ENCODE data around the gene PPFIBP2.

Gene PPFIBP2

DNA sequence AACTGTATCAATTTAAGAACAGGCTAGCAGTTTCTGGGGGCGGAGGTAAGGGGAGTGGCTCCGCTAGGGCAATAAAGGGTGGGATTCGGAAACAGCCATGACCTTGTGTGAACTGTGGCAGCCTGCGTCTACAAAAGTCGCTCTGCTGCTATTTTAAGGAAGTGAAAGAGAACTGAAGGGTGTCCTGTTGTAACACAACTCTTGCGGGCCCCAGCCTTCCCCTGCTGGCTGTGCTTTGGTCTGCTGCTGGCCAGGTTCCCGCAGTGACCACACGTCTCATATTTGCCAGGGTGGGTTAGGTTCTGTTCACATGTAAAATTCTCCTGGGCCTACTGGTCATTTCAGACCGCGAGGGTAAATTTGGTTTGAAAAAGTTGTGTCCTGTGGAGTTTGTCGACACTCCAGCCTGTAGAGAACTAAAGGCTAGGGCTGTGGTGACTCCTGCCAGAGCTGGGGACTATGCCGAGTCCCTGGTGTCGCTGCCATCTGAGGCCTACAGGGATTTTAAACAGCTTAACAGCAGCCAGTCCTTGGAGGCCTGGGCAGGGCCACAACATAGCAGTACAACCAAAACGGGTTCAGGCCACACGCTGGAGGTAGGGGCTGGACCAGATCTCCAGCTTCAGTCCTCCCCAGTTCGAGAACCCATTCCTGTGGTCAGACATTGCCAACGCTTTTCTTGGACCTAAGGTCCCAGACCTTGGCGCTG is 1.1 kb upstream of the PPFIBP2 start:
- POLR2A ChIA-PET = no interaction called here
- no peak overlapping the region for H3K27ac ChIP-seq (ENCODE audit: extremely low read depth, low read depth, low read length)

DNA sequence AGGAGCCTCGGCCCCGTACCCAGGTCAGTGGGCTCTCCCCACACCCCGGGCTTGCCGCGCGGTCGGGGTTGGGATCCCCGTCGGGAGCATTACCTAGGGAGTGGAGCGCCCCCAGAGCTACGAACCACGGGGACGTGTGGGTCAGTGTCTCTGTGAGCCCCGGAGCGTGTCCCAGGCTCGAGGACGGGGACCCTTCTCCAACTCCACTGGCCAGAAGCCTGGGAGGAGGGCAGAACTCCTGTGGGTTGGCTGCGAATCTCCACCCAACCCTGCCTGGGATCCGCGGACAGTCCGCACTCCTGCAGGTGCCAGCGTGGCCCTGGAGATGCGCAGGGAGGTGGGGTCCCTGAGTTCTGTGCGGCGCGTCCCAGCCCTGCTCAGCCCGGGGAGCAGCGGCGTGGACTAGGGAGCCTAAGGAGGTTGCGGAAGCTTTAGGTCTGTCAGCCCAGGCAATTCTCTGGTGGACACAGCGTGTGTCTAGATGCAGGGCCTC is 346 bp downstream of the PPFIBP2 start:
- Histone ChIP-seq H3K27ac (ENCODE audit: extremely low read depth, low read depth, low read length) (no peak overlapping the region), H3K4me3 (ENCODE audit: low read depth, low read length) (peak overlapping the region; percentile 82), H3K4me1 (ENCODE audit: control insufficient read depth, insufficient read depth, low read length) (no peaks in the 10 kb centered on the region), H3K36me3 (ENCODE audit: control insufficient read depth in 2 of 2, insufficient read depth in 1 of 2, low read length in 2 of 2) (no peaks in the 10 kb centered on the region), H3K9me3 (ENCODE audit: control insufficient read depth, insufficient read depth, low read depth, low read length) (no peaks in the 10 kb centered on the region)
- ChIA-PET CTCF (interaction anchor here (0.7 to 3.5 kb wide), 14 partner anchors 11 to 715 kb away, joined by 3 to 23 read pairs (median 4); partner anchors contain the start of gene OR6A2), POLR2A (no interaction called here)
- TF ChIP-seq ZBTB8A (tag by site-specific recombination; IDR thresholded peaks at IDR 0.05) (no peak), ZNF341 (tag by site-specific recombination; IDR thresholded peaks at IDR 0.05; ENCODE audit: low read depth) (peak; percentile 48), ZIC2 (tag by site-specific recombination; IDR thresholded peaks at IDR 0.05) (peak; percentile 58; the same call in 1 of the 2 replicates), ZNF785 (tag by site-specific recombination; IDR thresholded peaks at IDR 0.05) (no peak), ZNF335 (tag by site-specific recombination; conservative IDR thresholded peaks at IDR 0.05) (peak; percentile 12; the same call in 1 of the 2 replicates), ZNF600 (tag by site-specific recombination; IDR thresholded peaks at IDR 0.05) (peak; percentile 39; the same call in 1 of the 2 replicates), ZNF10 (tag by site-specific recombination; IDR thresholded peaks at IDR 0.05) (no peak), ZBTB21 (tag by site-specific recombination; IDR thresholded peaks at IDR 0.05) (no peak), ZBTB20 (tag by site-specific recombination; IDR thresholded peaks at IDR 0.05) (peak; percentile 31; the same call in 1 of the 2 replicates), ZBTB48 (tag by site-specific recombination; IDR thresholded peaks at IDR 0.05) (peak; percentile 49), ZNF777 (tag by site-specific recombination; IDR thresholded peaks at IDR 0.05; ENCODE audit: borderline replicate concordance) (peak; percentile 58; the same call in 1 of the 2 replicates), ZNF473 (tag by site-specific recombination; IDR thresholded peaks at IDR 0.05) (no peak)
- TF ChIP-seq, protein P1, sequence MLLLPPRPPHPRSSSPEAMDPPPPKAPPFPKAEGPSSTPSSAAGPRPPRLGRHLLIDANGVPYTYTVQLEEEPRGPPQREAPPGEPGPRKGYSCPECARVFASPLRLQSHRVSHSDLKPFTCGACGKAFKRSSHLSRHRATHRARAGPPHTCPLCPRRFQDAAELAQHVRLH (tag by site-specific recombination; IDR thresholded peaks at IDR 0.05) = no peak
- TF ChIP-seq, protein P2, sequence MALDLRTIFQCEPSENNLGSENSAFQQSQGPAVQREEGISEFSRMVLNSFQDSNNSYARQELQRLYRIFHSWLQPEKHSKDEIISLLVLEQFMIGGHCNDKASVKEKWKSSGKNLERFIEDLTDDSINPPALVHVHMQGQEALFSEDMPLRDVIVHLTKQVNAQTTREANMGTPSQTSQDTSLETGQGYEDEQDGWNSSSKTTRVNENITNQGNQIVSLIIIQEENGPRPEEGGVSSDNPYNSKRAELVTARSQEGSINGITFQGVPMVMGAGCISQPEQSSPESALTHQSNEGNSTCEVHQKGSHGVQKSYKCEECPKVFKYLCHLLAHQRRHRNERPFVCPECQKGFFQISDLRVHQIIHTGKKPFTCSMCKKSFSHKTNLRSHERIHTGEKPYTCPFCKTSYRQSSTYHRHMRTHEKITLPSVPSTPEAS (tag by site-specific recombination; IDR thresholded peaks at IDR 0.05) = no peak
- TF ChIP-seq, protein P3, sequence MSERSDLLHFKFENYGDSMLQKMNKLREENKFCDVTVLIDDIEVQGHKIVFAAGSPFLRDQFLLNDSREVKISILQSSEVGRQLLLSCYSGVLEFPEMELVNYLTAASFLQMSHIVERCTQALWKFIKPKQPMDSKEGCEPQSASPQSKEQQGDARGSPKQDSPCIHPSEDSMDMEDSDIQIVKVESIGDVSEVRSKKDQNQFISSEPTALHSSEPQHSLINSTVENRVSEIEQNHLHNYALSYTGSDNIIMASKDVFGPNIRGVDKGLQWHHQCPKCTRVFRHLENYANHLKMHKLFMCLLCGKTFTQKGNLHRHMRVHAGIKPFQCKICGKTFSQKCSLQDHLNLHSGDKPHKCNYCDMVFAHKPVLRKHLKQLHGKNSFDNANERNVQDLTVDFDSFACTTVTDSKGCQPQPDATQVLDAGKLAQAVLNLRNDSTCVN (tag by site-specific recombination; optimal IDR thresholded peaks at IDR 0.05) = peak; percentile 36
- TF ChIP-seq, protein P4, sequence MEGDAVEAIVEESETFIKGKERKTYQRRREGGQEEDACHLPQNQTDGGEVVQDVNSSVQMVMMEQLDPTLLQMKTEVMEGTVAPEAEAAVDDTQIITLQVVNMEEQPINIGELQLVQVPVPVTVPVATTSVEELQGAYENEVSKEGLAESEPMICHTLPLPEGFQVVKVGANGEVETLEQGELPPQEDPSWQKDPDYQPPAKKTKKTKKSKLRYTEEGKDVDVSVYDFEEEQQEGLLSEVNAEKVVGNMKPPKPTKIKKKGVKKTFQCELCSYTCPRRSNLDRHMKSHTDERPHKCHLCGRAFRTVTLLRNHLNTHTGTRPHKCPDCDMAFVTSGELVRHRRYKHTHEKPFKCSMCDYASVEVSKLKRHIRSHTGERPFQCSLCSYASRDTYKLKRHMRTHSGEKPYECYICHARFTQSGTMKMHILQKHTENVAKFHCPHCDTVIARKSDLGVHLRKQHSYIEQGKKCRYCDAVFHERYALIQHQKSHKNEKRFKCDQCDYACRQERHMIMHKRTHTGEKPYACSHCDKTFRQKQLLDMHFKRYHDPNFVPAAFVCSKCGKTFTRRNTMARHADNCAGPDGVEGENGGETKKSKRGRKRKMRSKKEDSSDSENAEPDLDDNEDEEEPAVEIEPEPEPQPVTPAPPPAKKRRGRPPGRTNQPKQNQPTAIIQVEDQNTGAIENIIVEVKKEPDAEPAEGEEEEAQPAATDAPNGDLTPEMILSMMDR (tag by site-specific recombination; IDR thresholded peaks at IDR 0.05) = 0 out of 2 replicates have a peak, but pooled peaks have one; percentile 24
- TF ChIP-seq, protein P5, sequence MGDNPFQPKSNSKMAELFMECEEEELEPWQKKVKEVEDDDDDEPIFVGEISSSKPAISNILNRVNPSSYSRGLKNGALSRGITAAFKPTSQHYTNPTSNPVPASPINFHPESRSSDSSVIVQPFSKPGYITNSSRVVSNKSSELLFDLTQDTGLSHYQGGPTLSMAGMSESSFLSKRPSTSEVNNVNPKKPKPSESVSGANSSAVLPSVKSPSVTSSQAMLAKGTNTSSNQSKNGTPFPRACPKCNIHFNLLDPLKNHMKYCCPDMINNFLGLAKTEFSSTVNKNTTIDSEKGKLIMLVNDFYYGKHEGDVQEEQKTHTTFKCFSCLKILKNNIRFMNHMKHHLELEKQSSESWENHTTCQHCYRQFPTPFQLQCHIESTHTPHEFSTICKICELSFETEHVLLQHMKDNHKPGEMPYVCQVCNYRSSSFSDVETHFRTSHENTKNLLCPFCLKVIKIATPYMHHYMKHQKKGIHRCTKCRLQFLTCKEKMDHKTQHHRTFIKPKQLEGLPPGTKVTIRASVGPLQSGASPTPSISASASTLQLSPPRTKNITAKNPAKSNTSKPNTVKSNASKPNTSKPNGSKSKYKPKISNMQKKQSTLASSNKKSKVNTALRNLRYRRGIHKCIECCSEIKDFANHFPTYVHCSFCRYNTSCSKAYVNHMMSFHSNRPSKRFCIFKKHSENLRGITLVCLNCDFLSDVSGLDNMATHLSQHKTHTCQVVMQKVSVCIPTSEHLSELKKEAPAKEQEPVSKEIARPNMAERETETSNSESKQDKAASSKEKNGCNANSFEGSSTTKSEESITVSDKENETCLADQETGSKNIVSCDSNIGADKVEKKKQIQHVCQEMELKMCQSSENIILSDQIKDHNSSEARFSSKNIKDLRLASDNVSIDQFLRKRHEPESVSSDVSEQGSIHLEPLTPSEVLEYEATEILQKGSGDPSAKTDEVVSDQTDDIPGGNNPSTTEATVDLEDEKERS (tag by site-specific recombination; IDR thresholded peaks at IDR 0.05) = no peak

More for the DNA sequence above, 1.1 kb upstream of the PPFIBP2 start:
- CTCF ChIA-PET = interaction anchor here (0.5 to 3.5 kb wide), 27 partner anchors 8 to 415 kb away, joined by 3 to 23 read pairs (median 4); no protein-coding TSS in a partner anchor
- H3K4me1 ChIP-seq (ENCODE audit: control insufficient read depth, insufficient read depth, low read length) = no peaks in the 10 kb centered on the region
- no peaks in the 10 kb centered on the region for H3K9me3 ChIP-seq (ENCODE audit: control insufficient read depth, insufficient read depth, low read depth, low read length)
- peak overlapping the region; percentile 82; the same call in 1 of the 2 replicates for H3K4me3 ChIP-seq (ENCODE audit: low read depth, low read length)
- TF ChIP-seq ZBTB21 (tag by site-specific recombination; IDR thresholded peaks at IDR 0.05) = no peak
- no peaks in the 10 kb centered on the region for H3K36me3 ChIP-seq (ENCODE audit: control insufficient read depth in 2 of 2, insufficient read depth in 1 of 2, low read length in 2 of 2)

Measured in HEK293 (cell line).